Medulla oblongata (tissue), 1 donor: ENCODE results near the gene CDK4.
"Not testable (repeated sequence)": the region's sequence is repeated elsewhere in the genome, so short reads cannot be mapped to it uniquely, and the experiment has no call there.

Experiments used
- DNase-seq: peaks from one replicate; pipeline ENCODE4 v3.0.0-alpha.2; 2015; ENCODE audit errors: extremely low spot score

Gene CDK4

DNA sequence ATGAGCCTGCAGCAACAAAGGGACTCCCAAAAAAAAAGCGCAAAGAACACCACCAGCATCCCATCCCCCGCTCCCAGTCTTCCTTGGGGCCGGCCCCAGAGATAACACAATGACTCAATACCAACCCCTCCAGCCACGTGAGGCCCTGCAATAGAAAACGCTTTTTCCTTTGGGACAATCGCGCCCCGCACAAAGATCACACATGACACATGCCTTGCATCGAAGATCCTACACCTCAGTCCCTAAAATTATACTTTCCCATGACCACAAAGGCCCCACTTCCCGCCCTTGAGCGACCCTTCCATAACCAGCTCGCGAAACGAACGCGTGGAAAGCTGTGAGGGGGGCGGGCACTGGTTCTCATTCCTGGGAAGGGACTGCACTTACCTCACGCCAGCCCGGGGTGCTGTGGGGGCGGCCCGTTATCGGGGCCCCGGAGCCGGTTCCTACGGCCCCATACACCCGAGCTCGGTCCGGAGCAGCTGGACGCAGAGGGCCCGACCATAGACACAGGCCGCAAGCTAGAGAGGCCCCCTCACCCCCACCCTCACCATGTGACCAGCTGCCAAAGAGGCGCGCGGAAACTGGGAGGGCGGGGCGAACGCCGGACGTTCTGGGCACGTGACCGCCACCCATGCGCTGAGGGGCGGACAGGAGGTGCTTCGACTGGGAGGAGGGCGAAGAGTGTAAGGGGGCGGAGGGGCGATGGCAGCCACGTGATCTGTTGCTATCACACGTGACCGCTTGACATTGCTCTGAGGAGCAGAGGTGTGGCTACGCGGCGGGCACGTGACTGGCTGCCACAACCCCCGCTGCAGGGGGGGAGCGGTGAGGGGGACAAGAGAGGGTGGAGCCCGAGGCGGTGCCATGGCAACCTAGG, at the start of gene CDK4:
CDK4 (minus strand) TSS at position 523 of the 880 bp plus-strand sequence. CDS start 593 bp downstream, outside the sequence.
- peak; percentile 99 for DNase-seq

DNA sequence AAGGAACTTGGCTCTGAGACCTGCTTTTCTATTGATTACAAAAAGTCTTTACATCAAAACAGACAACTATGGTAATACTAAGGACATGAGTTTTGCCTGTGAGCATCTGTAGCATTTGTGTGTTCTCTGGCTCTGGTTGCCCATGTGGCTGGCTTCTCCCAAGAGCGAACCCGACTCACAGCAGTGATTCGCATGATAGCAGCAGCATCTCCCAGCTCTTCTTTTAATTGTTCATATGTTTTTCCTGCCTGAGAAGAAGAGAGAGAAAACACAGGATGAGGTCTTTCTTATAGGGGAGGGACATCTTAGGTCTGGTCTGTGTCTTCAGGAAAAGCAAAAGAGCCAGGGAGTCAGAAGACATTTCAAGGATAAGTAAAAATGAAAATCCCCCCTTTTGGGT, 48.9 kb upstream of the CDK4 start:
- no peak for DNase-seq

GRCh38 chr12:57797933-57798332, 45.8 kb upstream of the CDK4 start:
- DNase-seq, result no peak

- no peak for DNase-seq
These were observed 44.9 kb upstream of the CDK4 start for GRCh38 chr12:57796996-57797395.

- no peak for DNase-seq
These were observed 43.2 kb upstream of the CDK4 start for GRCh38 chr12:57795354-57795753.

- no peak for DNase-seq
These were observed 41.8 kb upstream of the CDK4 start for GRCh38 chr12:57793920-57794319.

- DNase-seq, result no peak
These were observed 31.8 kb upstream of the CDK4 start for GRCh38 chr12:57783861-57784260.

GRCh38 chr12:57783466-57783801, 31.3 kb upstream of the CDK4 start:
- DNase-seq, result no peak

DNA sequence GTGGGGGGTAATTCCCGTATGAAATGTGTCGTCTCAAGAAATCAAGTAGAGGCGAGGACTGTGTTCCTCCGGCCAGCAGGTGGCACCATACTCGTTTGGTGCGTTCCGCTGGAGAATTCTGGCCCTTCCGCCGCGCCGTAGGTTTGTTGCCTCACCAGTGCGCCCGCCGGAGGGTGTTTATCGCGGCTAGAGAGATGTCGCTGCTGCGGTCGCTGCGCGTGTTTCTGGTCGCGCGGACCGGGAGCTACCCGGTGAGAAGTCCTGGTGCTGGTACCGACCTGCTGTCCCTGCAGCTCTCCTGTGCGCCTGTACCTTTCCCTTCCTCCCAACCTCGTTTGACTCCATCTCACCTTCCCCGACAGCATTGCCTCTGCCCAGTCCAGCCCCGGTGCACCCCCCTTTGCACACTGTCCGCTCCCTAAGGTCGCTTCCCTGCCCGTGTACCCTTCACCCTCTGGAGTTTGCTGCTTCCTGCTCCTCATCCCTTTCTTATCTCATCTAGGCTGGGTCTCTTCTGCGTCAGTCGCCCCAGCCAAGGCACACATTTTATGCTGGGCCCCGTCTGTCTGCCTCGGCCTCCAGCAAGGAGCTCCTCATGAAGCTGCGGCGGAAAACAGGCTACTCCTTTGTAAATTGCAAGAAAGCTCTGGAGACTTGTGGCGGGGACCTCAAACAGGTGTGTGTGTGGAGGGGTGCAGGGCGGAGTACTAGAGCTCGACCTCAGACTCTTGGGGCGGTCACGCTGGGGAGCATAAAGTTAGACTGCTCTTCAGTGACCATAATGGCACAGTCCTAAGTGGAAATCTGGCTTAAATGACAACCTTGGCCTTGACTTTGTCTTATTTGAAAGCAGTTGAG, 30.7 kb upstream of the CDK4 start, which contains the start of gene TSFM:
TSFM (plus strand) TSS at position 180 of the 858 bp plus-strand sequence; CDS start at position 195, 15 bp downstream.
- peak; percentile 98 for DNase-seq

DNA sequence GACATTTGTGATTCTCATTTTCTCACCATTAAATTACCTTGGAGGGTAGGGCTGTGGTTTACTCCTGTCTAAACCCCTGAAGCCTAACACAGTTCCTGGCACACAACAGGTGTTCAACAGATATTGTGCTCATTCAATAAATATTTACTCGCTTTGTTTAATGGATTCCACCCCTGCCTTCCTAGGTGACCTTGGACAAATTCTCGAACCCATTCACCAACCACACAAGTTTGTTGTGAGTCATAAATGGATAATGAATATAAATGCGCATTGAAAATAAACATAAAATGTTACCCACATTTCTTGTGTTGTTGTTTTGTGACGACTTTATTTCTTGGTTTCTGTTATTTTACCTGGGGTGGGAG, 30.1 kb upstream of the CDK4 start:
- no peak for DNase-seq

GRCh38 chr12:57781801-57782200, 29.7 kb upstream of the CDK4 start:
- DNase-seq, result no peak

GRCh38 chr12:57781244-57781643, 29.1 kb upstream of the CDK4 start:
- DNase-seq, result no peak

- DNase-seq, result no peak
These were observed 28.3 kb upstream of the CDK4 start for GRCh38 chr12:57780284-57780897.

DNA sequence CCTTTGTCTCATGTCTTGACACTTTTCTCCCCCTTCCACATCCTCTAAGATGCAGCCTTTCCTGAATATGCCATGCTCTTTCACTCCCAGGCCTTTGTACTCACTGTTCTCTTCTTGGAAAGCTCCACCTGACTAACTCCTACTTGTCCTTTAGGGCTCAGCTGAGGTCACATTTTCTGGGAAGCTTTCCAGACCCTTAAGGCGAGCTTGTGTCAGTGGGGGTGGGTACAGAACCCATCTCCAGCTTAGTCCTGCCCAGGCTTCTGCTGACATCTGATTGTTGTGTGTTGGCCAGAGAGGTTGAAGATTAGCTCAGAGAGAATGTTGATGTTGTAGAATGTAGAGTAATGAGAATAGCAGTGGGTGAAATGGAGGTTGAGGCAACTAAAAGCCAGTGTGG, 27.6 kb upstream of the CDK4 start:
- no peak for DNase-seq

DNA sequence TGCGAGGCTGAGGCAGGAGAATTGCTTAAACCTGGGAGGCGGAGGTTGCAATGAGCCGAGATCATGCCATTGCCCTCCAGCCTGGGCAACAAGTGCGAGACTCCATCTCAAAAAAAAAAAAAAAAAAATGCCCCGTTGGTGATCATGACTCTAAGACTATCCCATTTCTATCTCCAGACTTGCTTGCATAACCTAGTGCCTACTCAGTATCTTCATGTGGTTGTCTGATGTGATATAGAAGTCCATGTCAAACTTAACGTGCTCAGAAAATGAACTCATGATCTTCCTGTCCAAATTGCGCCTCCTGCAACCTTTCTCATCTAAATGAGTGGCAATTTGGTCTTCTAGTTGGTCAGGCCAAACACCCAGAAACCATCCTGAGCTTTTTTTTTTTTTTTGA, 25.8 kb upstream of the CDK4 start:
- DNase-seq, result no peak

GRCh38 chr12:57777367-57777766, 25.3 kb upstream of the CDK4 start:
- DNase-seq, result no peak

DNA sequence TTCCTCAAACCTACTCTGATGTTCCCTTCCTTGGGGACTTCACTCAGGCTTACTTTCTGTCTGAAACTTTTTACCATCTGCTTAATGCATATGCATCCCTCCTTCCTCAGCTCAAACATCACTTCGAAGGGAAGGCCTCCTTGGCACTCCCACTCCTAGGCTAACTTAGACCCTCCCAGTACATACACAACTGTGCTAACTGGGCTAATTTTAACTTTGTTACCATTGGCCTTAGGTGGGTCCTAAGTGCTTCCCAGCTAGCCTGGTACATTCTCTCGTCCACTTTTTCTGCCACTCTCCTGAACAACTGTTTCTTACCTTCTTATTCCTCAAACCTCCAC, 24.1 kb upstream of the CDK4 start:
- no peak for DNase-seq

GRCh38 chr12:57775563-57776246, 23.6 kb upstream of the CDK4 start:
- DNase-seq, result peak; percentile 9

DNA sequence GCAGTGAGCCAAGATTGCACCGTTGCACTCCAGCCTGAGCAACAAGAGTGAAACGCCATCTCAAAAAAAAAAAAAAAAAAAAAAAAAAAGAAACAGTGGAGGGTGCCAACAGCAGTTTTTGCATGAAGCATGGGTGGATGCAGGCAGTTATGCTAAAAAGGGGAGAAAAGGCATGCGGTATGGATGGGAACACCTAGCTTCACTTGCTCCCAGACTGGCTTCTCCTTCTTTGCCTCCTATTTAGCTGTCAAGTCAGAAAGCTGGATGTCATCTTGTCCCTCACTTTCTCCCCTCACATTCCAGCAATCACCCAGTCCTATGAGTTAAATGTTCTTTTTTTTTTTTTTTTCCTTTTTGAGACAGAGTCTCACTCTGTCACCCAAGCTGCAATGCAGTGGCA, 22.9 kb upstream of the CDK4 start:
- DNase-seq, result no peak

DNA sequence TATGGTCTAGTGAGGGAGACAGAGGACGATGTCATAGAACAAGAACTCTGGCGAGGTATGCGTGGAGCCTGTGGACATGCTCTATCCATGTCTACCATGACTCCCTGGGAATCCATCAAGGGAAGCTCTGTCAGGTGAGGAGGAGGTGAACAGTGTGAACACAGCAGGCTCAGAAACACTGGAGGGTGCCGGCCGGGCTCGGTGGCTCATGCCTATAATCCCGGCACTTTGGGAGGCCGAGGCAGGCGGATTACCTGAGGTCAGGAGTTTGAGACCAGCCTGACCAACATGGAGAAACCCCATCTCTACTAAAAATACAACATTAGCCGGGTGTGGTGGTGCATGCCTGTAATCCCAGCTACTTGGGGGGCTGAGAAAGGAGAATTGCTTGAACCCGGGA, 22.5 kb upstream of the CDK4 start:
- DNase-seq, result not testable (repeated sequence)

DNA sequence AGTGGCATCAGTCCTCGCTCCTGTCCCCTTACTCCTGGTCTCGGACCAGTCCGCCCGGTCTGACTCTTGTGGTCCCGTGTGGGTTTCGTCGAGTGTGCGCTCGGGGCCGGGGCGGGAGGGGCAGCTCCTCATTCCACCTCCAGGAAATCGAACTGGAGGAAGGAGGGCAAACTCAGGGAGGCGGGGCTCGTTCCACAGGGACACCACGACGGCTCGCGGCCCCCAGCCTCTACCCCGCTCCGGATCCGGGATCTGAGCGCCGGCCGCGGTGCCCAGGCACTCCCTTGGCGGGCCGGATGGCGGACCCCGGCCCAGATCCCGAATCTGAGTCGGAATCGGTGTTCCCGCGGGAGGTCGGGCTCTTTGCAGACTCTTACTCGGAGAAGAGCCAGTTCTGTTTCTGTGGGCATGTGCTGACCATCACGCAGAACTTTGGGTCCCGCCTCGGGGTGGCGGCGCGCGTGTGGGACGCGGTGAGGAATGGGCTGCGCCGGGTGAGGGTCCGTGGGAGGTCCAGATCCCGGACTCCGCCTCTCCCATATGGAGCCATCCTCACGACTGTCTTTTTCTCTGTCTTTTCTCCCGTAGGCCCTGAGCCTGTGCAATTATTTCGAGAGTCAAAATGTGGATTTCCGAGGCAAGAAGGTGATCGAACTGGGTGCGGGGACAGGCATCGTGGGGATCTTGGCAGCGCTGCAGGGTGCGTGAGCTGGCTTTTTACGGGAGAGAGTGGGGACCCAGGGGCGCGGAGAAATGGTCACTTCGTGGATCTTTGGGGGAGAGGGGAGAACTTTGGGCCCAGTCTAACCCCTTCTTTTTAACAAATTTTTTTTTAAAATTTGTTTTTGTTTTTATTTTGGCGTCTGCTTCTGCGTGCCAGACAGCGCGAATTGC, 20.6 kb upstream of the CDK4 start, which contains the start of gene EEF1AKMT3:
EEF1AKMT3 (plus strand) TSS at position 186 of the 894 bp plus-strand sequence; CDS start at position 297, 111 bp downstream.
- DNase-seq, result peak; percentile 37
